Memory B cell (primary cell): ENCODE results near the gene B3GALT6.
"Not testable (repeated sequence)": the region's sequence is repeated elsewhere in the genome, so short reads cannot be mapped to it uniquely, and the experiment has no call there.

ENCODE experiments used
- ATAC-seq: fragments of 150-1000 bp; cut with Tn5 transposase; 2 replicates; pipeline ENCODE4 v1.10.0; 2021; ENCODE audit warnings: low read depth, mild to moderate bottlenecking, moderate library complexity
- DNase-seq, 2 donors: peaks; one replicate each; pipeline ENCODE4 v3.0.0; 2022; ENCODE audit warnings: low spot score in 2 of 2
- H3K27ac Mint-ChIP-seq: one replicate; pipeline ENCODE4 v1.8.0; 2022; ENCODE audit warnings: mild to moderate bottlenecking, moderate library complexity, mixed read lengths
- H3K27me3 Mint-ChIP-seq: one replicate; pipeline ENCODE4 v1.8.0; 2022; ENCODE audit warnings: mixed read lengths
- H3K36me3 Mint-ChIP-seq: one replicate; pipeline ENCODE4 v1.8.0; 2022; ENCODE audit warnings: mild to moderate bottlenecking, mixed read lengths
- H3K4me1 Mint-ChIP-seq: one replicate; pipeline ENCODE4 v1.8.0; 2022; ENCODE audit warnings: mixed read lengths
- H3K4me3 Mint-ChIP-seq: one replicate; pipeline ENCODE4 v1.8.0; 2022; ENCODE audit warnings: mild to moderate bottlenecking, moderate library complexity, mixed read lengths
- H3K9me3 Mint-ChIP-seq: one replicate; pipeline ENCODE4 v1.8.0; 2022; ENCODE audit warnings: mixed read lengths

Gene B3GALT6

DNA sequence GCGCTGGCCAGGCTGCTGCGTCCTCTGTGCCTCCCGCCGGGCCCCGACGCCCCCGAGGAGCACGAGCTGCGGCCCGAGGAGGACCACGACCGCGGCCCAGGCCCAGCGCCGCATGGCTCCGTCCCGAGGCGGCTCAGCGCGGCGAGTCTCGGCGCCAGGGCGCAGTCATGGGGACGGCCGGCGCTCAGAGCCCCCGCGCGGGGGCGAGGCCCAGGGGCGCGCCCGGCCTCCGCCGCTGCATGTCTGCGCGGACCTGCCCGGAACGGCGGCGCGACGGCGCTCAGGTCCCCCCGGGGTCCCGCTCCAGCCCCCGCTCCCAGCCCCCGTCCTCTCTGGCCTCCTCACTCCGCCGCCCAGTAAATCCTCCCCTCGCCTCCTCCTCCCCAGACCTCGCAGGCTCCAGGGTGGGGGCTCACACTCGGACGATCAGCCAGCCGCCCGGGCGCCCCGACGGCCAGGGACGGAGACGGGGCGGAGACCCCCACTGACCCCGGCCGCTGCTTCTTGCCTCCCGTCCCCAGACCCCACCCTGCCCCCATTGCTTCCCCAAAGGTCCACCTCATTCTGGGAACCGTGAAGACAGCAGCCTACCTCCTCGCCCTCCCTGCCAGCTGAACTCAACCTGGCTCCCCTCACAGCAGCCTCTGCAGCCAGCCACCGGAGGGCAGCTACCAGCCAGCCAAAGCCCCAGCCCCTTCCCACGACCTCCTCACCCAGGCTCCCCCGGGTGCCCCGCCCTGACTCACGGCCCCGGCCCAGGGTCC, 14.7 kb downstream of the B3GALT6 start, which contains the start of gene C1QTNF12:
Gene C1QTNF12 (minus strand): TSS at position 146 of the 764 bp plus-strand sequence. CDS start 32 bp downstream, at position 114.
- DNase-seq (no peak), ATAC-seq (no peak)
- Mint-ChIP-seq H3K4me3 (no peak within 1 kb of the TSS), H3K4me1 (peaks cover 8% of the 10 kb centered on the region), H3K27me3 (no peaks in the 10 kb centered on the region), H3K27ac (peak within 1 kb of the TSS; percentile 58), H3K9me3 (no peaks in the 10 kb centered on the region), H3K36me3 (no peaks in the 10 kb centered on the region)

GRCh38 chr1:1247341-1247913, 15.4 kb downstream of the B3GALT6 start:
- DNase-seq (no peak), ATAC-seq (no peak)
- peak overlapping the region; percentile 58 for H3K27ac Mint-ChIP-seq
- H3K4me1 Mint-ChIP-seq = peaks cover 8% of the 10 kb centered on the region
- no peaks in the 10 kb centered on the region for H3K27me3 Mint-ChIP-seq
- no peak overlapping the region for H3K4me3 Mint-ChIP-seq
- H3K36me3 Mint-ChIP-seq = no peaks in the 10 kb centered on the region
- H3K9me3 Mint-ChIP-seq = no peaks in the 10 kb centered on the region

- not testable (repeated sequence) for H3K4me1 Mint-ChIP-seq, H3K36me3 Mint-ChIP-seq, DNase-seq, H3K4me3 Mint-ChIP-seq, H3K27me3 Mint-ChIP-seq, ATAC-seq, H3K9me3 Mint-ChIP-seq
- H3K27ac Mint-ChIP-seq = peak overlapping the region; percentile 58
These were observed 16.2 kb downstream of the B3GALT6 start for GRCh38 chr1:1248009-1248913.

- Mint-ChIP-seq H3K27ac (peak overlapping the region; percentile 83), H3K4me1 (peaks cover 8% of the 10 kb centered on the region), H3K27me3 (no peaks in the 10 kb centered on the region), H3K4me3 (no peak overlapping the region), H3K9me3 (no peaks in the 10 kb centered on the region), H3K36me3 (peaks cover 8% of the 10 kb centered on the region)
- ATAC-seq (peak; percentile 92), DNase-seq (peak; percentile 63 to 65)
These were observed 18.8 kb downstream of the B3GALT6 start for GRCh38 chr1:1250786-1251284.

DNA sequence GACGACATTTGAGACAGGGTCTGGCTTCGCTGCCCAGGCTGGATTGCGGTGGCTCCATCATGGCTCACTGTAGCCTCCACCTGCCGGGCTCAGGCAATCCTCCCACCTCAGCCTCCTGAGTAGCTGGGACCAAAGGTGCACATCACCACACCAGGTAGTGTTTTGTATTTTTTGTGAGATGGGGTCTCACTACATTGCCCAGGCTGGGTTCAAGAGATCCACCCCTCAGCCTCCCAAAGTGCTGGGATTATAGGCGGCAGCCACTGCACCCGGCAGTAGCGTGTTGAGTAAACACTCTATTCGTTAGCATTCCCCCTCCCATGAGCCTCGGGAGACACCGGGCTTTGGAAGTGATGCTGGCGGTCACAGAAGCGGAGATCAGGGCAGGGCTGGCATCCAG, 21.3 kb downstream of the B3GALT6 start:
- no peak overlapping the region for H3K4me3 Mint-ChIP-seq
- H3K4me1 Mint-ChIP-seq = peaks cover 11% of the 10 kb centered on the region
- peaks cover 15% of the 10 kb centered on the region for H3K36me3 Mint-ChIP-seq
- H3K9me3 Mint-ChIP-seq = no peaks in the 10 kb centered on the region
- H3K27ac Mint-ChIP-seq = peak overlapping the region; percentile 60
- ATAC-seq (no peak), DNase-seq (no peak)
- no peaks in the 10 kb centered on the region for H3K27me3 Mint-ChIP-seq

DNA sequence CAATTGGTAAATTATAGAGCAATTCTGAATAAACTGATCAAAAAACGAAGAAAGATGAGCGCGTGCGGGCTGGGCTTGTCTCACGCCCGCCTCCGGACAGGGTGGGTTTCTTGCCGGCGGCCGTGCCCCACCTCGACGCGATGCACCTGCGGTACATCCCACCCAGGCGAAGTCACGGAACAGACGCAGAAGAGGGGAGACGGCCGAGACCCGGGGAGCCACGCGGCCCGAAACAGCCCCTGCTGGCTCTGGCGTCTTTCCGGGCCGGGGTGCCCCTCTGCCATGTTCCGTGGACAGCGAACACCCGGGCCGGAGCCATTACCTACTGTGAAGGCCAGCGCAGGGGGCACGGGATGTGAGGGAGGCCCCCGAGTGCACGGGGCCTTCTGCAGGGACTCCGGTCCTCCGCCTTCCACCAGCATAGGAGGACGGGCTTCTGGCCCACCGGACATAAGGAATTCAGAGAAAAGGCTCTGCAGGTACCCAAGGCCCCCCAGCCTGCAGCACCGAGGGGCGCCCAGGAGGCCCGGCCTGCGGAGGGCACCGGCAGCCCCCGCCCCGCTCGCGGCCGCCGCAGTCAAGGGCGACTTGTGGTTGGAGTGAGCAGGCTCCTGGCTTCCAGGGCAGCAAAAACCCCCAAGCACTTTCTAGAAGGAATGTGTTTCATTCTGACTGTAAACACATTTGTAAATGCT, 22.1 kb downstream of the B3GALT6 start:
- DNase-seq (no peak), ATAC-seq (no peak)
- Mint-ChIP-seq H3K27me3 (no peaks in the 10 kb centered on the region), H3K4me3 (no peak overlapping the region), H3K4me1 (peaks cover 11% of the 10 kb centered on the region), H3K9me3 (no peaks in the 10 kb centered on the region), H3K36me3 (peaks cover 15% of the 10 kb centered on the region), H3K27ac (no peak overlapping the region)

GRCh38 chr1:1254667-1254998, 22.6 kb downstream of the B3GALT6 start:
- ATAC-seq (no peak), DNase-seq (no peak)
- Mint-ChIP-seq H3K9me3 (no peaks in the 10 kb centered on the region), H3K4me1 (peaks cover 10% of the 10 kb centered on the region), H3K27me3 (no peaks in the 10 kb centered on the region), H3K36me3 (peaks cover 15% of the 10 kb centered on the region), H3K4me3 (no peak overlapping the region), H3K27ac (no peak overlapping the region)

- ATAC-seq = no peak
- Mint-ChIP-seq H3K27ac (no peak overlapping the region), H3K4me1 (peaks cover 10% of the 10 kb centered on the region), H3K36me3 (peaks cover 19% of the 10 kb centered on the region), H3K4me3 (no peak overlapping the region), H3K27me3 (no peaks in the 10 kb centered on the region), H3K9me3 (no peaks in the 10 kb centered on the region)
- no peak for DNase-seq
These were observed 23.0 kb downstream of the B3GALT6 start for GRCh38 chr1:1255078-1255477.

DNA sequence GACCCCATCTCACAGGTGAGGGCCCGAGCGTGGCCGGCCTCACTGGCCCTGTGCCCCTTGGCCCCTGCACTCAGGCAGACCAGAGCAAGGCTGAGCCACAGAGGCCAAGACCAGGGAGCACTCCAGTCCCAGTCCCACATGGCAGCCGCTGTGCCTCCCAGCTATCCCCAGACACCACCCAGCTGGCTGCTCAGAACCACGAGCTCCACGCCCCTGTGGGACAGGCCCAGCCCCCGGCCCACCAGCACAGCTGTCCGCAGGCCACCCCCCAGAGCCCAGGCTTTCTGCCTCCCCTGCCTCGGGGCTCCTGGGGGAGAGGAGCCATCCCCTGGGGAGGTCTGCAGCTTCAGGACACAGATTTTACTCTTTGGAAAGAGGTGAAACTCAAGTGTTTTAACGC, 23.6 kb downstream of the B3GALT6 start:
- no peak overlapping the region for H3K27ac Mint-ChIP-seq

GRCh38 chr1:1256956-1257871, 25.2 kb downstream of the B3GALT6 start:
- H3K9me3 Mint-ChIP-seq = no peaks in the 10 kb centered on the region
- H3K36me3 Mint-ChIP-seq = peaks cover 27% of the 10 kb centered on the region
- ATAC-seq = no peak
- H3K27me3 Mint-ChIP-seq = no peaks in the 10 kb centered on the region
- H3K4me3 Mint-ChIP-seq = no peak overlapping the region
- peaks cover 16% of the 10 kb centered on the region for H3K4me1 Mint-ChIP-seq
- DNase-seq = no peak
- H3K27ac Mint-ChIP-seq = no peak overlapping the region

More for the DNA sequence above, 23.6 kb downstream of the B3GALT6 start:
- DNase-seq (no peak), ATAC-seq (no peak)
- H3K4me3 Mint-ChIP-seq = no peak overlapping the region
- H3K36me3 Mint-ChIP-seq = peaks cover 19% of the 10 kb centered on the region
- H3K27me3 Mint-ChIP-seq = no peaks in the 10 kb centered on the region
- H3K9me3 Mint-ChIP-seq = no peaks in the 10 kb centered on the region
- H3K4me1 Mint-ChIP-seq = peaks cover 13% of the 10 kb centered on the region

DNA sequence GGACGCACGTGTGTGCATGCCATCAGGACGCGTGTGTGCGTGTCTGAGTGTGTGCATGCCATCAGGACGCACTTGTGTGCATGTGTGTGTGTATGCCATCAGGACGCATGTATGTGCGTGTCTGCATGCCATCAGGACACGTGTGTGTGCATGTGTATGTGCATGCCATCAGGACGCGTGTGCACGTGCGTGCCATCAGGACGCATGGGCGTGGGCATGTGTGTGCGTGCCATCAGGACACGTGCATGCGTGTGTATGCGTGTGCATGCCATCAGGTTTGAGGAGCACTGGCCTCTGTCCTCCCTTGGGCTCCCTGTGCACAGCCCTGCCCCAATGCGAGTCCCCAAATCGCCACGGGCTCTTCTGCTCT, 27.1 kb downstream of the B3GALT6 start:
- no peak overlapping the region for H3K27ac Mint-ChIP-seq
- H3K4me1 Mint-ChIP-seq = peaks cover 16% of the 10 kb centered on the region
- no peak overlapping the region for H3K4me3 Mint-ChIP-seq
- no peak for DNase-seq
- no peak for ATAC-seq
- no peaks in the 10 kb centered on the region for H3K9me3 Mint-ChIP-seq
- H3K27me3 Mint-ChIP-seq = no peaks in the 10 kb centered on the region
- H3K36me3 Mint-ChIP-seq = peaks cover 26% of the 10 kb centered on the region

DNA sequence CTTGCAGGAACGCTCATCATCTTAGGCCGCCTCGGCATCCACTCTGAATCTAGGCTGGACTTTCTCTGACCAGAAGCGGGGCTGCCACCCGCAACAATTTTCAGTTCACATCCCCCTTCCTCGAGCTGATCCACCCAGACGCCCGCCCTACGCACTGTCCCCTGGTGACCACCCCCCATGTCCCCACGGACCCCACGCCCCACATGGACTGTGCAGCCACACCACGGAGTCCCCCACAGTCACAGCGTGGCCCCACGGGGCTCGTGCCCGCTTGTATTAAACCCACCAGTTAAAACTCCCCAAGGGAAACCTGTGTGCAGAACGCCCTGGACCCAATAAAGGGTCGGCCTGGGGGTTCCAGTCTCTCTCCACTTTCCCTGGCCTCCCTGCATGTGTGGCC, 27.5 kb downstream of the B3GALT6 start:
- DNase-seq = no peak
- Mint-ChIP-seq H3K4me3 (no peak overlapping the region), H3K27me3 (no peaks in the 10 kb centered on the region), H3K27ac (peak overlapping the region; percentile 80), H3K9me3 (no peaks in the 10 kb centered on the region), H3K36me3 (peaks cover 26% of the 10 kb centered on the region), H3K4me1 (peaks cover 16% of the 10 kb centered on the region)
- ATAC-seq = no peak
